ENCODE results near the gene AP3B1. TPM values are rescaled to one million over a fixed set of nuclear protein-coding genes. Genes with fewer than 3 reads are reported as not detected.
A peak's percentile ranks its signal among the peaks of the same experiment; 100 is the strongest.

The AP3B1 gene
- total RNA-seq, 1 experiment from 2014 or later: 64.6 TPM

GRCh38 chr5:78291687-78292086 is 2.8 kb downstream of the AP3B1 start:
- no peak for DNase-seq (ENCODE audit: low read depth)

- DNase-seq (ENCODE audit: low read depth): no peak
Measured at GRCh38 chr5:78289911-78290310, 4.6 kb downstream of the AP3B1 start.

- DNase-seq (ENCODE audit: low read depth): peak; percentile 32
Measured at GRCh38 chr5:78288246-78288645, 6.3 kb downstream of the AP3B1 start.

GRCh38 chr5:78287833-78288232 is 6.7 kb downstream of the AP3B1 start:
- DNase-seq (ENCODE audit: low read depth): peak; percentile 77

GRCh38 chr5:78287169-78287568 is 7.3 kb downstream of the AP3B1 start:
- DNase-seq (ENCODE audit: low read depth): no peak

GRCh38 chr5:78286290-78286689 is 8.2 kb downstream of the AP3B1 start:
- DNase-seq (ENCODE audit: low read depth): no peak

- no peak for DNase-seq (ENCODE audit: low read depth)
Measured at GRCh38 chr5:78283802-78284201, 10.7 kb downstream of the AP3B1 start.

GRCh38 chr5:78283105-78283504 is 11.4 kb downstream of the AP3B1 start:
- DNase-seq (ENCODE audit: low read depth): no peak

- DNase-seq (ENCODE audit: low read depth): no peak
Measured at GRCh38 chr5:78280261-78280660, 14.2 kb downstream of the AP3B1 start.

- no peak for DNase-seq (ENCODE audit: low read depth)
Measured at GRCh38 chr5:78279194-78279593, 15.3 kb downstream of the AP3B1 start.

GRCh38 chr5:78277715-78278114 is 16.8 kb downstream of the AP3B1 start:
- no peak for DNase-seq (ENCODE audit: low read depth)

GRCh38 chr5:78275998-78276543 is 18.4 kb downstream of the AP3B1 start:
- DNase-seq (ENCODE audit: low read depth): no peak

- no peak for DNase-seq (ENCODE audit: low read depth)
Measured at GRCh38 chr5:78274540-78275197, 19.8 kb downstream of the AP3B1 start.

GRCh38 chr5:78273436-78273835 is 21.1 kb downstream of the AP3B1 start:
- DNase-seq (ENCODE audit: low read depth): peak; percentile 51

GRCh38 chr5:78271766-78272165 is 22.7 kb downstream of the AP3B1 start:
- no peak for DNase-seq (ENCODE audit: low read depth)

GRCh38 chr5:78269088-78269703 is 25.3 kb downstream of the AP3B1 start:
- DNase-seq (ENCODE audit: low read depth): no peak

GRCh38 chr5:78268356-78268755 is 26.1 kb downstream of the AP3B1 start:
- no peak for DNase-seq (ENCODE audit: low read depth)

GRCh38 chr5:78265163-78265562 is 29.3 kb downstream of the AP3B1 start:
- no peak for DNase-seq (ENCODE audit: low read depth)

- DNase-seq (ENCODE audit: low read depth): no peak
Measured at GRCh38 chr5:78264600-78264999, 29.9 kb downstream of the AP3B1 start.

- no peak for DNase-seq (ENCODE audit: low read depth)
Measured at GRCh38 chr5:78260771-78261170, 33.7 kb downstream of the AP3B1 start.

- DNase-seq (ENCODE audit: low read depth): no peak
Measured at GRCh38 chr5:78253201-78253600, 41.3 kb downstream of the AP3B1 start.

- DNase-seq (ENCODE audit: low read depth): no peak
Measured at GRCh38 chr5:78252715-78253114, 41.8 kb downstream of the AP3B1 start.

GRCh38 chr5:78251663-78252284 is 42.7 kb downstream of the AP3B1 start:
- no peak for DNase-seq (ENCODE audit: low read depth)

All from LHCN-M2 (cell line).